HG02981 (cell line): ENCODE results near the gene UBXN10.
"Not testable (repeated sequence)": the region's sequence is repeated elsewhere in the genome, so short reads cannot be mapped to it uniquely, and the experiment has no call there.

Experiments
- ATAC-seq: cut with Tn5 transposase; IDR thresholded peaks from one replicate; pipeline ENCODE4 v1.9.1; 2021; ENCODE audit warnings: mild to moderate bottlenecking, moderate library complexity; ENCODE audit not compliant: unreplicated experiment

UBXN10 gene

GRCh38 chr1:20199403-20199802 is 13.5 kb downstream of the UBXN10 start:
- ATAC-seq = no peak

GRCh38 chr1:20199840-20200239 is 13.9 kb downstream of the UBXN10 start:
- ATAC-seq = no peak

GRCh38 chr1:20200966-20201365 is 15.1 kb downstream of the UBXN10 start:
- ATAC-seq = no peak

GRCh38 chr1:20202166-20202565 is 16.3 kb downstream of the UBXN10 start:
- no peak for ATAC-seq

GRCh38 chr1:20207546-20207945 is 21.6 kb downstream of the UBXN10 start:
- no peak for ATAC-seq

GRCh38 chr1:20209471-20209870 is 23.6 kb downstream of the UBXN10 start:
- no peak for ATAC-seq

GRCh38 chr1:20210736-20211460 is 25.0 kb downstream of the UBXN10 start:
- no peak for ATAC-seq

GRCh38 chr1:20211511-20211931 is 25.6 kb downstream of the UBXN10 start:
- no peak for ATAC-seq

- ATAC-seq = no peak
These were observed 26.3 kb downstream of the UBXN10 start for GRCh38 chr1:20212085-20212684.

GRCh38 chr1:20212685-20213331 is 26.9 kb downstream of the UBXN10 start:
- ATAC-seq = no peak

GRCh38 chr1:20215716-20216115 is 29.8 kb downstream of the UBXN10 start:
- ATAC-seq = no peak

- ATAC-seq = peak; percentile 57
These were observed 30.7 kb downstream of the UBXN10 start for GRCh38 chr1:20216574-20216973.

GRCh38 chr1:20219053-20219452 is 33.2 kb downstream of the UBXN10 start:
- not testable (repeated sequence) for ATAC-seq

GRCh38 chr1:20220036-20220435 is 34.1 kb downstream of the UBXN10 start:
- no peak for ATAC-seq

- no peak for ATAC-seq
These were observed 37.2 kb downstream of the UBXN10 start for GRCh38 chr1:20223106-20223505.

GRCh38 chr1:20223551-20224419 is 37.9 kb downstream of the UBXN10 start:
- no peak for ATAC-seq

- no peak for ATAC-seq
These were observed 38.6 kb downstream of the UBXN10 start for GRCh38 chr1:20224546-20224945.

- no peak for ATAC-seq
These were observed 41.8 kb downstream of the UBXN10 start for GRCh38 chr1:20227704-20228103.

- no peak for ATAC-seq
These were observed 42.5 kb downstream of the UBXN10 start for GRCh38 chr1:20228314-20228825.

GRCh38 chr1:20229171-20229570 is 43.3 kb downstream of the UBXN10 start:
- ATAC-seq = no peak

- not testable (repeated sequence) for ATAC-seq
These were observed 46.7 kb downstream of the UBXN10 start for GRCh38 chr1:20232564-20232963.
